ENCODE measurements around the gene EXOC6B. TPM values are rescaled to one million over a fixed set of nuclear protein-coding genes. Genes with fewer than 3 reads are reported as not detected.

The EXOC6B gene
- total RNA-seq, 1 donor: 40.2 TPM

DNA sequence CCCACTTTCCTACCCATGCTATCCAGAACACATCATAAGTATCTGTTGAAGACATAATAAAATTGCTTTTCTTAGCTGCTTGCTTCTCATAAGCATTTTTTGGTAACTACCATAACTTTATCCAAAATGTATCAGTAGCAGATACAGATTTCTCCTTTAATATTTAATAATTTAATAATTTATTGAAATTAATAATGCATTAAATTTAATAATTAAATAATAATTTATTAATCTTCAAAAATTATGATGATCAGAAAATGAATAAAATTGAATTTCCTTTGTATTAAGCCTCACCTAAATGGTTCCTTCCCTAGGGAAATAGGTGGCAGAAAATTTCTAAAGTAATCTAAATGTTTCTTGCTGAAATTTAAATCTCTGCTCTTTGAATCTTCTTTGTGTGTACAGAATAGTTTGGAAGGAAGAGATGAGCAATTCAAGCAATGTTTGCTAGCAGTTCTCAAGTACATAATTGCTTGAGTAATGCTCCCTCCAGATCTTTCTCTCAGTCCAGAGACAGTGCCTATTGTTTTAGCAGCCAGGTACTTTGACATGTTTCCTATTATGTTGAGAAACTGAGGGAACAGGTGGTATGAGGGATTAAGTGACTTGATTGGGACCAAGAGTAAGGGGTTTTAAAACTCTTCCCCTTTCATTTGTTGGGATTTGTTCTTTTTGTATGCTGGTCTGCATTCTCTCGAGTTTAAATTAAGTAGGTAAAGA lies 555.1 kb downstream of the EXOC6B start:
- no peak overlapping the region for H3K4me3 ChIP-seq (ENCODE audit: low read depth, low read length)
- no peak for DNase-seq (ENCODE audit: low read depth)
- TF ChIP-seq CTCF (IDR thresholded peaks at IDR 0.05; ENCODE audit: insufficient read depth, low read depth, low read length): no peak

DNA sequence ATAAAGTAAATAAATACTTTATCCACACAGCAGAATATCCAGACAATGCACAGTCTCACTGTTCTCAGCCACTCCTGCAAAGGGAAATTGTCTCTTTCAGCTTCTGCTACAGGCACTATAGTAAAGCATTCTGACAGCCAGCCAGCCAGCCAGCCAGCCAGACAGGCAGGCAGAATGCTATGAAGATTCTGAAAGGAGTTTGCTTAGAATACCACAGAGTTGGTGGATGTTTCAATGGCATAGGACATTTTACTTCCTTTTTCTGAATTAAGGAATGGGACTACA lies 562.1 kb downstream of the EXOC6B start:
- no peak for TF ChIP-seq CTCF (IDR thresholded peaks at IDR 0.05; ENCODE audit: insufficient read depth, low read depth, low read length)
- H3K4me3 ChIP-seq (ENCODE audit: low read depth, low read length): no peak overlapping the region
- DNase-seq (ENCODE audit: low read depth): no peak

DNA sequence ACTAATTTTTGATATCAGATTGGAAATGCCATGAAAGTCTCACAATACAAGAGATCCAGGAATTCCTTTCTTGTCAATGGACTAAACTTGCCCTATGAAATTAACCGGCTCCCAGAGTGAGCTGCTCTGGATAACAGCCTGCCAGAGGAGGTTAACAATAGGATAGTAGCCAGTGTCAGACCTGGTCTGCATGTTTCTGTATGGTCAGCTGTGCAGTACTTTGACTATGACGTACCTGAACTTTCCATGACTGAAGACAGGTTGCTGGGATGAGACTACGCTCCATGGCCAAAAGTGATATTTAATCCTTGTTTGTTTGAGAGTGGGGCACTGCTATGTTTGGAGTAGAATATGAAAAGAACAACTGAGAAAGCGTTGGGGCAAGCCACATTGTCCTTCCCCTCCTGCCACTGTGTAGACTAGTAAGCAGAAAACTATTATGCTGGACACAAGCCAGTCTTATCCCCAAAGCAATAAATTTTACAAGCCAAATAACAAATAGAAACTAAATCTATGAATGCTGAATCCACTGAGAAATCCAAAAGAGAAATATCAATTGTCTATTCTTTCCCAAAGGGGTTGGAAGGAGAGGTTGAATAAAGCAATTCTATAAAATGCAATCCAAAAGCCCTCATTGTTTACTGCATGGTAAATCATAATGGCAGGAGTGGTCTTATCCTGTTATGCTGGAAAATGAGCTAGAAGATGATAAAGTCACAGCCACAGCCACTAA lies 562.6 kb downstream of the EXOC6B start:
- DNase-seq (ENCODE audit: low read depth): no peak
- H3K4me3 ChIP-seq (ENCODE audit: low read depth, low read length): no peak overlapping the region
- TF ChIP-seq CTCF (IDR thresholded peaks at IDR 0.05; ENCODE audit: insufficient read depth, low read depth, low read length): no peak

GRCh38 chr2:72261076-72261475 lies 564.8 kb downstream of the EXOC6B start:
- no peak for DNase-seq (ENCODE audit: low read depth)
- TF ChIP-seq CTCF (IDR thresholded peaks at IDR 0.05; ENCODE audit: insufficient read depth, low read depth, low read length): no peak
- H3K4me3 ChIP-seq (ENCODE audit: low read depth, low read length): no peak overlapping the region

- no peak for TF ChIP-seq CTCF (IDR thresholded peaks at IDR 0.05; ENCODE audit: insufficient read depth, low read depth, low read length)
- H3K4me3 ChIP-seq (ENCODE audit: low read depth, low read length): no peak overlapping the region
- DNase-seq (ENCODE audit: low read depth): no peak
Measured at GRCh38 chr2:72255540-72255939, 570.3 kb downstream of the EXOC6B start.

- H3K4me3 ChIP-seq (ENCODE audit: low read depth, low read length): no peak overlapping the region
- DNase-seq (ENCODE audit: low read depth): no peak
- no peak for TF ChIP-seq CTCF (IDR thresholded peaks at IDR 0.05; ENCODE audit: insufficient read depth, low read depth, low read length)
Measured at GRCh38 chr2:72254831-72255451, 570.9 kb downstream of the EXOC6B start.
